Tibial nerve (tissue), 3 donors: ENCODE measurements around the gene NEK11.

Experiments used
- POLR2A ChIP-seq, 2 donors: fragments of 450-650 bp; IDR thresholded peaks; one replicate each; pipeline ENCODE4 v1.6.1; 2017; ENCODE audit warnings: antibody characterized with exemption in 2 of 2, mild to moderate bottlenecking in 2 of 2, moderate library complexity in 2 of 2
- TF ChIP-seq, protein P1 (sequence below), 5 experiments: fragments of 200-600 bp in 3 of 5; fragments of 450-650 bp in 2 of 5; sonication (generic) in 3 of 5; IDR thresholded peaks; one replicate each; pipeline ENCODE4 v1.5.1; 2016 to 2019; ENCODE audit warnings: antibody characterized with exemption in 5 of 5, mild to moderate bottlenecking in 3 of 5, moderate library complexity in 2 of 5

DNA sequence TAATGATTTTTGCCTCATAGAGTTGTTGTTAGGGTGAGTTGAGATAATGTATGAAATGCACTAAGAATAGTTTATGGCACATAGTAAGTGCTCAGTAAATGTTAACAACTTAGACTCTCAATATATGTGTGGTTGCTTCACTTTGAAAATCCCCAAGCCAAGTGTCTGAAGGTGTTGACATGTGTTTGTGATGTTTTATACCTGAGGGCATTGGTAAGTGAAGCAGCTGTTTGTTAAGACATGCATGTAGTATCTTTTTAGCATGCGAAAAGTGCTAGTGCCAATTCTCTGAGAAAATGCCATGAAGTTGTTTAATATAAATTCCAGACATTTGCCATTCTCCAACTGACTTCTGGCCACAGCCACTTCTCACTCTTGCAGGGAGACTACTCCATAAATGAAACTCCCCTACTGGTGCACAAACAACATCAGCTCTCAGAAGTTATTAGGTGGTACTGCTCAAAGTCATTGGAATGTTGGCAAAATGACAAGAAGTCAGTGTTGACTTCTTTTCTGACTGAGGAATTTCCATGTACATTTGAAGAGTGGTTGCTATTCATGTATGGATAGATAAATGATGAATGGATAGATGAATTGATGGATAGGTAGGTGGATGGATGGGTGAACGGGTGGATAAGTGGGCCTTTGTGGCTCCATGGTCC, 251.3 kb downstream of the NEK11 start:
- TF ChIP-seq, protein P1, sequence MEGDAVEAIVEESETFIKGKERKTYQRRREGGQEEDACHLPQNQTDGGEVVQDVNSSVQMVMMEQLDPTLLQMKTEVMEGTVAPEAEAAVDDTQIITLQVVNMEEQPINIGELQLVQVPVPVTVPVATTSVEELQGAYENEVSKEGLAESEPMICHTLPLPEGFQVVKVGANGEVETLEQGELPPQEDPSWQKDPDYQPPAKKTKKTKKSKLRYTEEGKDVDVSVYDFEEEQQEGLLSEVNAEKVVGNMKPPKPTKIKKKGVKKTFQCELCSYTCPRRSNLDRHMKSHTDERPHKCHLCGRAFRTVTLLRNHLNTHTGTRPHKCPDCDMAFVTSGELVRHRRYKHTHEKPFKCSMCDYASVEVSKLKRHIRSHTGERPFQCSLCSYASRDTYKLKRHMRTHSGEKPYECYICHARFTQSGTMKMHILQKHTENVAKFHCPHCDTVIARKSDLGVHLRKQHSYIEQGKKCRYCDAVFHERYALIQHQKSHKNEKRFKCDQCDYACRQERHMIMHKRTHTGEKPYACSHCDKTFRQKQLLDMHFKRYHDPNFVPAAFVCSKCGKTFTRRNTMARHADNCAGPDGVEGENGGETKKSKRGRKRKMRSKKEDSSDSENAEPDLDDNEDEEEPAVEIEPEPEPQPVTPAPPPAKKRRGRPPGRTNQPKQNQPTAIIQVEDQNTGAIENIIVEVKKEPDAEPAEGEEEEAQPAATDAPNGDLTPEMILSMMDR (IDR thresholded peaks at IDR 0.05): no peak
- no peak for TF ChIP-seq POLR2A (IDR thresholded peaks at IDR 0.05)
